GM12864 (cell line): ENCODE results near the gene TDRD3.

Experiments
- DNase-seq: peaks from one replicate; pipeline ENCODE4 v3.0.0-alpha.2; 2011; ENCODE audit warnings: low read depth
- H3K4me3 ChIP-seq: 2 replicates; pipeline ENCODE4 v1.5.1; 2011; ENCODE audit warnings: mild to moderate bottlenecking, low read depth, low read length, control low read depth
- CTCF ChIP-seq: IDR thresholded peaks from 2 replicates; pipeline ENCODE4 v1.5.1; 2011; ENCODE audit warnings: low read depth, mild to moderate bottlenecking, moderate library complexity, low read length, control low read depth, inconsistent platforms; ENCODE audit errors: missing control alignments

The TDRD3 gene

GRCh38 chr13:60572003-60572798 is 175.2 kb downstream of the TDRD3 start:
- DNase-seq, result no peak
- no peak for TF ChIP-seq CTCF
- H3K4me3 ChIP-seq, result no peak overlapping the region

- no peak for DNase-seq
- no peak for TF ChIP-seq CTCF
- H3K4me3 ChIP-seq, result no peak overlapping the region
Measured at GRCh38 chr13:60572855-60573254, 175.8 kb downstream of the TDRD3 start.

GRCh38 chr13:60574735-60575134 is 177.7 kb downstream of the TDRD3 start:
- no peak for TF ChIP-seq CTCF
- DNase-seq, result no peak
- H3K4me3 ChIP-seq, result no peak overlapping the region

GRCh38 chr13:60575142-60575541 is 178.1 kb downstream of the TDRD3 start:
- no peak for TF ChIP-seq CTCF
- DNase-seq, result no peak
- no peak overlapping the region for H3K4me3 ChIP-seq

- DNase-seq, result no peak
- no peak overlapping the region for H3K4me3 ChIP-seq
- no peak for TF ChIP-seq CTCF
Measured at GRCh38 chr13:60577761-60578160, 180.7 kb downstream of the TDRD3 start.

GRCh38 chr13:60583196-60583888 is 186.3 kb downstream of the TDRD3 start:
- no peak overlapping the region for H3K4me3 ChIP-seq
- no peak for DNase-seq
- TF ChIP-seq CTCF, result no peak
